ENCODE results near the gene TPI1.
A peak's percentile ranks its signal among the peaks of the same experiment; 100 is the strongest.

The TPI1 gene

GRCh38 chr12:6867413-6868210, at the start of gene TPI1:
Gene TPI1, plus strand, starts transcription at chr12:6867531. Its CDS starts 36 bp downstream, at chr12:6867567.
- DNase-seq, result no peak

GRCh38 chr12:6817662-6818157, 49.6 kb upstream of the TPI1 start:
- no peak for DNase-seq

GRCh38 chr12:6818222-6818621, 49.1 kb upstream of the TPI1 start:
- DNase-seq, result no peak

- no peak for DNase-seq
Observed at GRCh38 chr12:6818645-6819044, 48.7 kb upstream of the TPI1 start.

- DNase-seq, result no peak
Observed at GRCh38 chr12:6819106-6820030, 48.0 kb upstream of the TPI1 start.

- DNase-seq, result no peak
Observed at GRCh38 chr12:6820166-6820565, 47.2 kb upstream of the TPI1 start.

- no peak for DNase-seq
Observed at GRCh38 chr12:6821591-6822425, 45.5 kb upstream of the TPI1 start, which contains the start of gene GPR162. Gene GPR162, plus strand, starts transcription at chr12:6821821. Its CDS starts 2,078 bp downstream, at chr12:6823899.

GRCh38 chr12:6822426-6823135, 44.8 kb upstream of the TPI1 start:
- no peak for DNase-seq

- DNase-seq, result no peak
Observed at GRCh38 chr12:6823182-6824084, 43.9 kb upstream of the TPI1 start.

GRCh38 chr12:6824085-6824775, 43.1 kb upstream of the TPI1 start:
- no peak for DNase-seq

- DNase-seq, result no peak
Observed at GRCh38 chr12:6824901-6825381, 42.4 kb upstream of the TPI1 start.

- DNase-seq, result peak; percentile 11
Observed at GRCh38 chr12:6825398-6826124, 41.8 kb upstream of the TPI1 start.

GRCh38 chr12:6826125-6826733, 41.1 kb upstream of the TPI1 start:
- no peak for DNase-seq

- no peak for DNase-seq
Observed at GRCh38 chr12:6826734-6827436, 40.4 kb upstream of the TPI1 start.

- peak; percentile 70 for DNase-seq
Observed at GRCh38 chr12:6827437-6827911, 39.9 kb upstream of the TPI1 start.

- no peak for DNase-seq
Observed at GRCh38 chr12:6827982-6828780, 39.1 kb upstream of the TPI1 start, which contains the start of gene P3H3. Gene P3H3, plus strand, starts transcription at chr12:6828407. Its CDS starts 34 bp downstream, at chr12:6828441.

Measured in NCI-H1436 treated with DMSO at 0.1 percent for 48 hours (cell line).